ENCODE results near the gene CAMK2A. TPM values are rescaled to one million over a fixed set of nuclear protein-coding genes. Genes with fewer than 3 reads are reported as not detected.

The CAMK2A gene
- total RNA-seq, 1 donor from 2014 or later, result 14.0 TPM

- DNase-seq, result no peak
These were observed 10.2 kb upstream of the CAMK2A start for GRCh38 chr5:150299571-150300327.

DNA sequence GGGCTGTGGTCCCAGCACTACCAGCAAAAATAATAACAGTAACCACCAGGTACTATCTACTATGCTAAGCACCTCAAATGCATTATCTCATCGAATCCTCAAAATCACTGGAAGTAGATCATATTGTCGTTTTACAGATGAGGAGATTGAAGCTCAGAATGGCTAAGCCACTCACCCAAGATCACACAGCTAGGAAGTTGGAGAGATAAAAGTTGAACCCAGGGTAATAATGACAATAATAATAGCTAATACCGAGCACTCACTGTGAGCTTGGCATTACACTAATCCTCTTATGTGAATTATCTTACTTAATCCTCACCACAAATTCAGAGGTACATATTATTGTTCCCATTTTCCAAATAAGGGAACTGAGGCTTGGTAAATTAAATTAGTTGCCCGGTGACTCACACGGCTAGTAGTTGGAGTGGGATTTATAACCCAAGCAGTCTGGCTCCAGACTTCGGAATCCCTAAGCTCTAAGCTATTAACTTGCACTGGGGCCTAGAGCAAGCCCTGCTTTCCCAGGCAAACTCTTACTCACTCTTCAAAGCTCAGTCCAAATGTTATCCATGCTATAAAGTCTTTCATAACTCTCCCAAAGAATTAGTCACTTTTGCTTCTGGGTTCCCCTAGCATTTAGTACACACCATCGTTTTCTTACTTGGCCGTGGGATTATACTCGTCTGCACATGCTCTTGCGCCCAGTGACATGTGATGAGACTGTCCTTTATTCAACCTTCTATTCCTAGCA is 9.3 kb upstream of the CAMK2A start:
- no peak for DNase-seq

DNA sequence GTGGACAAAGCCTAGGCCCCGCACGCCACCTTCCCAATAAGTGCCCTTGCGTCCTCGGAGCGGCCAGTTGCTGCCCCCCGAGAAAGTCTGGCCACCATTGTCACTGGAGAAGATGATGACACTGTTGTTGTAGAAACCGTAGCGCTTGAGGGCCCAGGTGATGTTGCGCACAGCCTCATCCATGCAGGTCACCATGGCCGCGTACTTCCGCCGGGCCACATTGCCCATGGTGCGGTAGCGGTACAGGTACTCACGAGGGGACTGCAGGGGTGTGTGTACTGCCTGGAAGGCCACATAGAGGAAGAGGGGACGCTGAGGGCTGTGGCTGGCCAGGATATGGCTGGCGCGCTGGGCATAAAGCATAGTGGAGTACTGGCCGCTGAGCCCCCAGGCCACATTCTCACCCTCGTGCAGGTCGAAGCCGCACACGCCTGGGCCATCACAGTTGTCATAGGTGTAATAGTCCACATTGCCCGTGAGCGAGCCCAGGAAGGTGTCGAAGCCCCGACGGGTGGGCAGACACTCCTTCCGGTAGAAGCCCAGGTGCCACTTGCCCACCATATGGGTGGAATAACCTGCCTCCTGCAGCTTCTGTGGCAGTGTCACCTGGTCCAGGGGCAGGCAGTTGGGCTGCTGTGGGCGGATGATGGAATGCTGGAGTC is 8.5 kb upstream of the CAMK2A start:
- no peak for DNase-seq

GRCh38 chr5:150297236-150297890 is 7.8 kb upstream of the CAMK2A start:
- no peak for DNase-seq

DNA sequence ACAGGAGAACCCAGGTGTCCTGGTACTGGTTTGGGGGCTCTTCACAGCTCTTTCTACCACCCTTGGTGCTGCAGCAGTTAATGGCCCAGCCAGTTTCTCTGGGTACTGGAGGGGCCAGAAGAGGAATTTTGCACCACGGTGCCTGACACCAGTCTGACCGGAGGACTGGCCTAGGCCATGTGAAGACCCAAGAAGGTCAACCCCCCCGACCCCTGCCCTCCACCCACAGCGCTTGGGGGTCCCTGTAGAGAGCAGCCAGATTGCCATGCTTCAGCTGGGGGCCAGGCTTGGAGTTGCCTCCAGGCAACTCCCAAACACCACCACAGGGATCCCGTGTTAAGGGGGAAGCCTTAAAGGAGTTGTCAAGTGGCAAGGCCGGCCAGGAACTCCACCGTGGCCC is 6.9 kb upstream of the CAMK2A start:
- no peak for DNase-seq

GRCh38 chr5:150295741-150296486 is 6.3 kb upstream of the CAMK2A start:
- peak; percentile 75 for DNase-seq

DNA sequence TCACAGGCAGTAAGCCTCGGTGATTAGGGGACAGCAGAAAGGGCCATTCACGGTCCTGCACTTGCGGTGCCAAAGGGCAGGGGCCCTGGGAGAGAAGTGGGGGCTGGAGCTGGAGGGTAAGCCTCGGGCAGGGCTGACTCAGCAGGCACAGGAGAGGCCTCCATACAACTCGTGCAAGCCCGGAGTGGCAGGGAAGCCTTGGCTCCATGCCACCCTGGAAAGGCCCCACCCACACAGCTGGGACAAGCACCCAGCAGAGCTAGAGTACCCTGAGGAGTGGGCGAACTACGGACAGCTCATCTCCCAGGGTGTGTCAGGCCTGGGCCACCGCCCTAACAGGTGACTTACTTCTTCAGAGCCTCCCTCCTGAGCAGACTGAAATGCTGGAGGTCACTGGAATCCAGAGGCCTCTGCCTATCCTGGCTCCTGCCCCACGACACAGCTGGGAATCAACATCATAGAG is 5.6 kb upstream of the CAMK2A start:
- DNase-seq, result peak; percentile 66

GRCh38 chr5:150294551-150295071 is 5.0 kb upstream of the CAMK2A start:
- no peak for DNase-seq

GRCh38 chr5:150293091-150293941 is 3.7 kb upstream of the CAMK2A start:
- no peak for DNase-seq

- DNase-seq, result no peak
These were observed 2.1 kb upstream of the CAMK2A start for GRCh38 chr5:150291388-150292385.

DNA sequence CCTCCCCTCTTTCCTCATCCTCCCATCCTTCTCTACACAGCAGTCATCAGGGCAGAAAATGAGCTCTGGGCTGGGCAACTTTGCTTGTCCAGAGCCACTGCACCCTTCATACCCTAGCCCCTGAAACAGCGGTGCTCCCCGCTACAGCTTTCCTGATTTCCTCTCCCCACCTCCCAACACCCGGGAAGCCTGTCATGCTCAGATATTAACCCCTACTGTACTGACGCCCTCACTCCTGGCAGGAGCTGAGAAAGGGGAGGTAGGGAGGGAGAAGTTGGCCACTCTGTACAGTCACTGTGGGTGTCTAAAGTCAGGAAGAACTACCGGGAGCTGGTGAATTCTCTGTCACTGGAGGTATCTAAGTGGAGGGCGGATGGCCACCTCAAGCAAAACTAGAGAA is 782 bp downstream of the CAMK2A start:
- no peak for DNase-seq

- DNase-seq, result no peak
These were observed 1.2 kb downstream of the CAMK2A start for GRCh38 chr5:150288361-150288760.

GRCh38 chr5:150286820-150287219 is 2.8 kb downstream of the CAMK2A start:
- no peak for DNase-seq

DNA sequence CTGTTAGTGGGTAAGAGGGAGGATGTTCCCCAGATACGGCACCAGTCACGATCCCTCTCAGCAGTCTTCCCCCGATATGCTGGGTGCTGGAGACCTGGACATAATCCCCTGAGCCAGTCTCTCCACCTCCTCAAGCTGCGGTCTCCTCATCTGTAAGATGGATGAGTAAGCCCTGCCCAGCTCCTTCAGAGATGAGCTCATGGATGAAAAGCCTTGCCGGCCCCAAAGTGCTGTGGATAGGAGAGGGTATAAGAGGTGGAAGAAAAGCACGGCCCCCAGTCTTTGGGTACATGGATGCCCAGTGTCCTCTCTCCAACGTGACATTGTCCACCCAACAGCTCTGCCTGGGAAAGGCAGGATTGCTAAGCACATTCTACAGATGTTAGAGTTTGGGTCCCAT is 4.5 kb downstream of the CAMK2A start:
- no peak for DNase-seq

DNA sequence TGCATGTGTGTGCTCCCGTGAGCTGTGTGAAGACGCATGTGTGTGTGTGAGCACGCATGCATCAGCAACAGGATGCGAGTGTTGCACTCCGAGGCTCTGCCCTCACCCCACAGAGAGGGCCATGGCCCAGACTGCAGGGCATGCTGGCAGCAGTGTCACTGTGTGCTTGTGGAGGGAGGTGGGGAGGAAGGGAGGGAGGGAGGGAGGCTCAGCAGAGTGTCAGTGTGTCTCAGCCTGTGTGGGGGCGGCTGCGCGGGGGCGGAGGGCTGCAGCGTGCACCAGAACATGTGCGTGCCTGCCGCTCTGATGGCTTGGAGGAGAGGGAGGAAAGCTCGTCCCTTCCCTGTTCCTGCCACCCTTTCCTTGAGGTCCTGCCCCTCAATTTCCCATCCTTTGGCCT is 5.3 kb downstream of the CAMK2A start:
- peak; percentile 61 for DNase-seq

- DNase-seq, result no peak
These were observed 5.7 kb downstream of the CAMK2A start for GRCh38 chr5:150283904-150284303.

DNA sequence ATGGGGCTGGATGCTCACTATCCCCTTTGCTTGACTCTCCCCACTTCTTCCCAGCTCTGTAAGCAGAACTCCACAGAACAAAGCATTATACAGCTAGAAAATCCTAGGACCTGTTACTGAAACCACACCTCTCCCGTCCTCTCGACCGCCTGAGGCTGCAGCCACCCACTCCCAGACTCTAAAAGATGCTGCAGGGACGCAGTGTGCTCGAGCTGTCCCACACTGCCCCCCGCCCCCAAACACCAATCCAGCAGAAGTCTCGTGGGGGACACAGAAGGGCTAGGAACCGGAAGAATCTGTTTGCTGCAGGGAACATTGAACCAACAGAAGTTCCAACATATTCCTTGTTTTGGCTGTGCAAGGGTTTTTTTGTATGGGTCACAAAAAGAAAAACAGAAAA is 7.6 kb downstream of the CAMK2A start:
- DNase-seq, result no peak

DNA sequence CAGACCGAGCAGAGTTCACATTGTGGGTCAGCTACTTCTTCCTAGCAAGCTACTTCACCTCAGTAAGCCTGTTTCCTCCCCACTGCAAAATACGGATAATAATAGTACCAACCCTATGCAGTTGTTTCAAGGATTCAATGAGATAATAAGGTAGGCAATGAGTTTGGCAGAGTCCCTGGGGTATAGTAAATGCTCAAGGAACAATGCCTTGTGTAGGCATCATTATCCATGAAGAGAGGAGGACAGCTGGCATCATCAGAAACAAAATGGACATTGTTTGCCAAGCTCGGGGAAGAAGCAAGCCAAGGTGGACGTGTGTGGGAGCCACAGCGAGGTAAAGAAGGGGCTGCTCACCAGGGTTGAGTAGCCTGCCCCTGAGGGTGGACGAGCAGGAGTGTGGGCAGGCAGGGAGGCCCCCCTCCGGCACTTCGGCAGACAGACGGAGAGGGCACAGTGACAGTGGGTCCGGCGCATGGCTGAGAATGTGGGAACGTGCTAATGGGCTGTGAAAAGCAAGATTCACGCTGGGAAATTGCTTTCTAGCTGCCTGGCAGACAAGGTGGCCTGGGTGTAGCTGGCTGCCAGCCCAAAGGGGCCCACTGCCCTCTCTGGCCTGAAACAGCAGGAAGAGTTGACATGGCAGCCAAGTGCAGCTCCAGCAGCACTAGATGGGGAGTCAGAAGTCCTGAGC is 10.1 kb downstream of the CAMK2A start:
- no peak for DNase-seq

GRCh38 chr5:150278916-150279315 is 10.7 kb downstream of the CAMK2A start:
- no peak for DNase-seq
